NCI-H774 (cell line): Measurements from ENCODE around the gene EXOG.
"Not testable (repeated sequence)": the region's sequence is repeated elsewhere in the genome, so short reads cannot be mapped to it uniquely, and the experiment has no call there.

ENCODE experiments used
- DNase-seq: peaks from one replicate; lab custom pipeline; 2025; lab: John Stamatoyannopoulos, UW

The EXOG gene

GRCh38 chr3:38563886-38564270 lies 67.7 kb downstream of the EXOG start:
- DNase-seq, result no peak

- DNase-seq, result no peak
Measured at GRCh38 chr3:38564631-38565338, 68.6 kb downstream of the EXOG start.

GRCh38 chr3:38565339-38566214 lies 69.4 kb downstream of the EXOG start:
- no peak for DNase-seq

- DNase-seq, result no peak
Measured at GRCh38 chr3:38566215-38566528, 70.0 kb downstream of the EXOG start.

- DNase-seq, result not testable (repeated sequence)
Measured at GRCh38 chr3:38566794-38567193, 70.7 kb downstream of the EXOG start.

- no peak for DNase-seq
Measured at GRCh38 chr3:38567498-38567897, 71.4 kb downstream of the EXOG start.

- DNase-seq, result no peak
Measured at GRCh38 chr3:38573111-38573510, 77.0 kb downstream of the EXOG start.

GRCh38 chr3:38573556-38573955 lies 77.4 kb downstream of the EXOG start:
- no peak for DNase-seq

- no peak for DNase-seq
Measured at GRCh38 chr3:38574411-38575278, 78.5 kb downstream of the EXOG start.

GRCh38 chr3:38575279-38575843 lies 79.2 kb downstream of the EXOG start:
- no peak for DNase-seq
